ENCODE results near the gene PEPD.

The PEPD gene

GRCh38 chr19:33430674-33431277 lies 90.8 kb downstream of the PEPD start:
- Histone ChIP-seq H3K4me1 (ENCODE audit: control extremely low read depth in 1 of 4, control insufficient read depth in 4 of 4, insufficient read depth in 4 of 4, low read length in 3 of 4) (no peaks in the 10 kb centered on the region), H3K36me3 (ENCODE audit: control insufficient read depth in 4 of 4, insufficient read depth in 4 of 4, low read length in 3 of 4) (no peaks in the 10 kb centered on the region), H3K27ac (ENCODE audit: insufficient read depth in 1 of 2, low read depth in 1 of 2, low read length in 2 of 2, poor library complexity in 1 of 2, severe bottlenecking in 2 of 2) (no peak overlapping the region), H3K27me3 (replicated peaks in 2 of 5; ENCODE audit: control insufficient read depth in 4 of 5, insufficient read depth in 5 of 5, low read length in 4 of 5) (no peaks in the 10 kb centered on the region), H3K9me3 (ENCODE audit: control extremely low read depth in 1 of 5, control insufficient read depth in 4 of 5, insufficient read depth in 2 of 5, low read depth in 1 of 5, low read length in 4 of 5) (no peaks in the 10 kb centered on the region), H3K4me3 (ENCODE audit: control insufficient read depth in 1 of 7, extremely low read depth in 1 of 7, insufficient read depth in 4 of 7, low read depth in 2 of 7, low read length in 6 of 7) (no peak overlapping the region)
- WGBS (ENCODE audit: insufficient coverage), result 24% methylated on average over 10 of the region's 13 CpGs
- DNase-seq, result peak; percentile 55 to 82 (median 74)
- ChIA-PET CTCF (interaction anchor here (0.6 to 4.4 kb wide), 13 partner anchors 9 to 666 kb away, joined by 3 to 53 read pairs (median 3); no protein-coding TSS in a partner anchor), POLR2A (no interaction called here)

- no peaks in the 10 kb centered on the region for H3K27me3 ChIP-seq (replicated peaks in 2 of 5; ENCODE audit: control insufficient read depth in 4 of 5, insufficient read depth in 5 of 5, low read length in 4 of 5)
- no peak overlapping the region for H3K4me3 ChIP-seq (ENCODE audit: control insufficient read depth in 1 of 7, extremely low read depth in 1 of 7, insufficient read depth in 4 of 7, low read depth in 2 of 7, low read length in 6 of 7)
- CTCF ChIA-PET, result interaction anchor here (0.6 to 4.4 kb wide), 14 partner anchors 8 to 666 kb away, joined by 3 to 53 read pairs (median 3); no protein-coding TSS in a partner anchor
- POLR2A ChIA-PET, result no interaction called here
- 92% methylated on average over 9 of the region's 17 CpGs for WGBS (ENCODE audit: insufficient coverage)
- no peak overlapping the region for H3K27ac ChIP-seq (ENCODE audit: insufficient read depth in 1 of 2, low read depth in 1 of 2, low read length in 2 of 2, poor library complexity in 1 of 2, severe bottlenecking in 2 of 2)
- peak in 1 of 3 donors; percentile 13 for DNase-seq
- no peaks in the 10 kb centered on the region for H3K9me3 ChIP-seq (ENCODE audit: control extremely low read depth in 1 of 5, control insufficient read depth in 4 of 5, insufficient read depth in 2 of 5, low read depth in 1 of 5, low read length in 4 of 5)
- H3K36me3 ChIP-seq (ENCODE audit: control insufficient read depth in 4 of 4, insufficient read depth in 4 of 4, low read length in 3 of 4), result no peaks in the 10 kb centered on the region
- H3K4me1 ChIP-seq (ENCODE audit: control extremely low read depth in 1 of 4, control insufficient read depth in 4 of 4, insufficient read depth in 4 of 4, low read length in 3 of 4), result no peaks in the 10 kb centered on the region
Observed at GRCh38 chr19:33429891-33430673, 91.5 kb downstream of the PEPD start.

- CTCF ChIA-PET, result interaction anchor here (0.7 to 4.4 kb wide), 3 partner anchors 9 to 342 kb away, joined by 4 to 53 read pairs (median 4); no protein-coding TSS in a partner anchor
- H3K9me3 ChIP-seq (ENCODE audit: control extremely low read depth in 1 of 5, control insufficient read depth in 4 of 5, insufficient read depth in 2 of 5, low read depth in 1 of 5, low read length in 4 of 5), result no peaks in the 10 kb centered on the region
- no peaks in the 10 kb centered on the region for H3K4me1 ChIP-seq (ENCODE audit: control extremely low read depth in 1 of 4, control insufficient read depth in 4 of 4, insufficient read depth in 4 of 4, low read length in 3 of 4)
- POLR2A ChIA-PET, result no interaction called here
- 94% methylated on average over 4 of the region's 5 CpGs for WGBS (ENCODE audit: insufficient coverage)
- H3K4me3 ChIP-seq (ENCODE audit: control insufficient read depth in 1 of 7, extremely low read depth in 1 of 7, insufficient read depth in 4 of 7, low read depth in 2 of 7, low read length in 6 of 7), result no peak overlapping the region
- H3K27me3 ChIP-seq (replicated peaks in 2 of 5; ENCODE audit: control insufficient read depth in 4 of 5, insufficient read depth in 5 of 5, low read length in 4 of 5), result no peaks in the 10 kb centered on the region
- no peak overlapping the region for H3K27ac ChIP-seq (ENCODE audit: insufficient read depth in 1 of 2, low read depth in 1 of 2, low read length in 2 of 2, poor library complexity in 1 of 2, severe bottlenecking in 2 of 2)
- H3K36me3 ChIP-seq (ENCODE audit: control insufficient read depth in 4 of 4, insufficient read depth in 4 of 4, low read length in 3 of 4), result no peaks in the 10 kb centered on the region
- no peak for DNase-seq
Observed at GRCh38 chr19:33428627-33429125, 92.9 kb downstream of the PEPD start.

GRCh38 chr19:33427801-33428626 lies 93.6 kb downstream of the PEPD start:
- CTCF ChIA-PET, result interaction anchor here (4.4 kb wide), 1 partner anchor 343 kb away, joined by 53 read pairs; no protein-coding TSS in a partner anchor
- DNase-seq, result no peak

GRCh38 chr19:33426621-33427361 lies 94.8 kb downstream of the PEPD start:
- POLR2A ChIA-PET, result no interaction called here
- WGBS (ENCODE audit: insufficient coverage), result 97% methylated on average over 20 of the region's 24 CpGs

More at GRCh38 chr19:33427801-33428626, 93.6 kb downstream of the PEPD start:
- no peak overlapping the region for H3K4me3 ChIP-seq (ENCODE audit: control insufficient read depth in 1 of 7, extremely low read depth in 1 of 7, insufficient read depth in 4 of 7, low read depth in 2 of 7, low read length in 6 of 7)
- no peaks in the 10 kb centered on the region for H3K27me3 ChIP-seq (replicated peaks in 2 of 5; ENCODE audit: control insufficient read depth in 4 of 5, insufficient read depth in 5 of 5, low read length in 4 of 5)
- POLR2A ChIA-PET, result no interaction called here
- no peaks in the 10 kb centered on the region for H3K4me1 ChIP-seq (ENCODE audit: control extremely low read depth in 1 of 4, control insufficient read depth in 4 of 4, insufficient read depth in 4 of 4, low read length in 3 of 4)
- no peaks in the 10 kb centered on the region for H3K36me3 ChIP-seq (ENCODE audit: control insufficient read depth in 4 of 4, insufficient read depth in 4 of 4, low read length in 3 of 4)
- no peaks in the 10 kb centered on the region for H3K9me3 ChIP-seq (ENCODE audit: control extremely low read depth in 1 of 5, control insufficient read depth in 4 of 5, insufficient read depth in 2 of 5, low read depth in 1 of 5, low read length in 4 of 5)
- H3K27ac ChIP-seq (ENCODE audit: insufficient read depth in 1 of 2, low read depth in 1 of 2, low read length in 2 of 2, poor library complexity in 1 of 2, severe bottlenecking in 2 of 2), result no peak overlapping the region
- 95% methylated on average over 19 of the region's 22 CpGs for WGBS (ENCODE audit: insufficient coverage)

GRCh38 chr19:33424181-33424580 lies 97.4 kb downstream of the PEPD start:
- Histone ChIP-seq H3K36me3 (ENCODE audit: control insufficient read depth in 4 of 4, insufficient read depth in 4 of 4, low read length in 3 of 4) (no peaks in the 10 kb centered on the region), H3K9me3 (ENCODE audit: control extremely low read depth in 1 of 5, control insufficient read depth in 4 of 5, insufficient read depth in 2 of 5, low read depth in 1 of 5, low read length in 4 of 5) (no peaks in the 10 kb centered on the region), H3K4me3 (ENCODE audit: control insufficient read depth in 1 of 7, extremely low read depth in 1 of 7, insufficient read depth in 4 of 7, low read depth in 2 of 7, low read length in 6 of 7) (no peak overlapping the region), H3K27ac (ENCODE audit: insufficient read depth in 1 of 2, low read depth in 1 of 2, low read length in 2 of 2, poor library complexity in 1 of 2, severe bottlenecking in 2 of 2) (no peak overlapping the region), H3K27me3 (replicated peaks in 2 of 5; ENCODE audit: control insufficient read depth in 4 of 5, insufficient read depth in 5 of 5, low read length in 4 of 5) (no peaks in the 10 kb centered on the region), H3K4me1 (ENCODE audit: control extremely low read depth in 1 of 4, control insufficient read depth in 4 of 4, insufficient read depth in 4 of 4, low read length in 3 of 4) (no peaks in the 10 kb centered on the region)
- ChIA-PET POLR2A (no interaction called here), CTCF (no interaction called here)
- DNase-seq, result no peak
- WGBS (ENCODE audit: insufficient coverage), result 97% methylated on average over 6 of the region's 8 CpGs

More at GRCh38 chr19:33426621-33427361, 94.8 kb downstream of the PEPD start:
- Histone ChIP-seq H3K27ac (ENCODE audit: insufficient read depth in 1 of 2, low read depth in 1 of 2, low read length in 2 of 2, poor library complexity in 1 of 2, severe bottlenecking in 2 of 2) (no peak overlapping the region), H3K4me1 (ENCODE audit: control extremely low read depth in 1 of 4, control insufficient read depth in 4 of 4, insufficient read depth in 4 of 4, low read length in 3 of 4) (no peaks in the 10 kb centered on the region), H3K9me3 (ENCODE audit: control extremely low read depth in 1 of 5, control insufficient read depth in 4 of 5, insufficient read depth in 2 of 5, low read depth in 1 of 5, low read length in 4 of 5) (no peaks in the 10 kb centered on the region), H3K4me3 (ENCODE audit: control insufficient read depth in 1 of 7, extremely low read depth in 1 of 7, insufficient read depth in 4 of 7, low read depth in 2 of 7, low read length in 6 of 7) (no peak overlapping the region), H3K36me3 (ENCODE audit: control insufficient read depth in 4 of 4, insufficient read depth in 4 of 4, low read length in 3 of 4) (no peaks in the 10 kb centered on the region), H3K27me3 (replicated peaks in 2 of 5; ENCODE audit: control insufficient read depth in 4 of 5, insufficient read depth in 5 of 5, low read length in 4 of 5) (no peaks in the 10 kb centered on the region)
- DNase-seq, result no peak
- CTCF ChIA-PET, result interaction anchor here (4.4 kb wide), 1 partner anchor 344 kb away, joined by 53 read pairs; no protein-coding TSS in a partner anchor

Data from common myeloid progenitor, CD34-positive (primary cell).